ENCODE data around the gene IPO11.
"Not testable (repeated sequence)": the region's sequence is repeated elsewhere in the genome, so short reads cannot be mapped to it uniquely, and the experiment has no call there.

IPO11 gene

GRCh38 chr5:62653864-62654575 is 241.5 kb downstream of the IPO11 start:
- H3K4me3 ChIP-seq (ENCODE audit: low read length) = no peak overlapping the region

DNA sequence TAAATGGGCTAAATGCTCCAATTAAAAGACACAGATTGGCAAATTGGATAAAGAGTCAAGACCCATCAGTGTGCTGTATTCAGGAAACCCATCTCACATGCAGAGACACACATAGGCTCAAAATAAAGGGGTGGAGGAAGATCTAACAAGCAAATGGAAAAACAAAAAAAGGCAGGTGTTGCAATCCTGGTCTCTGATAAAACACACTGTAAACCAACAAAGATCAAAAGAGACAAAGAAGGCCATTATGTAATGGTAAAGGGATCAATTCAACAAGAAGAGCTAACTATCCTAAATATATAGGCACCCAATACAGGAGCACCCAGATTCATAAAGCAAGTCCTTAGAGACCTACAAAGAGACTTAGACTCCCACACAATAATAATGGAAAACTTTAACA is 245.2 kb downstream of the IPO11 start:
- H3K4me3 ChIP-seq (ENCODE audit: low read length) = not testable (repeated sequence)

More at GRCh38 chr5:62653864-62654575, 241.5 kb downstream of the IPO11 start:
- no peak for TF ChIP-seq ZNF274 (IDR thresholded peaks at IDR 0.05; ENCODE audit: low read depth, low read length)

DNA sequence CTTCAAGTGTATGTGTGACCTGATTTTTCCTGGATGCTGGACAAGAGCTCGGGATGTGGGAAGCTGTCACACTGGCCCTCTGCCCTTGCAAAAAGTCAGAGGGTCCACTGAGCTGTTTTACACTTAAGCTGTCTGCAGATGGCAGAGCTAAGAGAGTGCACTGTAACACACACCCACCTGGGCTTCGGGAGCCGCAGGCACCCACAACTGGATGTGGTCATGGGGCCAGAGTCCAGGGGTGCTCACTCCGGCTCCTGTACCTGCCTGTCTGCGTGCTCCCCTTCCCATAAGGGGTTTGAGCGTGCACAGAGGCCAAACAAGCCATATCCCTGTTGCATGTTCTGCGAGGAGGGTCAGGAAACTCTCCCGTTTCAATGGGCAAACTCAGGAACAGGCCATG is 248.6 kb downstream of the IPO11 start:
- H3K4me3 ChIP-seq (ENCODE audit: low read length) = no peak overlapping the region
- no peak for TF ChIP-seq ZNF274 (IDR thresholded peaks at IDR 0.05; ENCODE audit: low read depth, low read length)

GRCh38 chr5:62662521-62662920 is 250.0 kb downstream of the IPO11 start:
- no peak overlapping the region for H3K4me3 ChIP-seq (ENCODE audit: low read length)
- TF ChIP-seq ZNF274 (IDR thresholded peaks at IDR 0.05; ENCODE audit: low read depth, low read length) = no peak

DNA sequence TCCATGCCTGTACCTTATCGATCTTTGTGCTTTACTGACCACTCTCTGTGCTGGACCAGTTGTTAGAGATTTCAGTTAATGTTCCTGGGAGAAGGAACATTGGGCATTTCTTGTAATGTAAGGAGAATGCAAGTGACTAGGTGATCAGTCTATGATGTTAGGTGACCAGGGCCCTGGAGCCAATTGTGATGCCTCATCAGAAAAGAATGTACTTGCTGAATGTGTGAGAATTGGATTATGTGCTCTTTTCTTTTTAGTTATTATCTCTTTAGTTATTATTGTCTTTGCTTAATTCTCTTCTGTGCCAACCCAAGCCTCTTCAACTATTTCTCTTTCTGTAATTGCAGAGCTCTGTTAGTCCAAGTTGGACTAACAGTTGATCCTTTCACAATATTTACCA is 258.9 kb downstream of the IPO11 start:
- H3K4me3 ChIP-seq (ENCODE audit: low read length) = no peak overlapping the region

DNA sequence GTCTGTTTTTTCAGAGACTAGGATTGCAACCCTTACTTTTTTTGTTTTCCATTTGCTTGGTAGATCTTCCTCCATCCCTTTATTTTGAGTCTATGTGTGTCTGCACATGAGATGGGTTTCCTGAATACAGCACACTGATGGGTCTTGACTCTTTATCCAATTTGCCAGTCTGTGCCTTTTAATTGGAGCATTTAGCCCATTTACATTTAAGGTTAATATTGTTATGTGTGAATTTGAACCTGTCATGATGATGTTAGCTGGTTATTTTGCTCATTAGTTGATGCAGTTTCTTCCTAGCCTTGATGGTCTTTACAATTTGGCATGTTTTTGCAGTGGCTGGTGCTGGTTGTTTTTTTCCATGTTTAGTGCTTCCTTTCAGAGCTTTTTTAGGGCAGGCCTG is 264.0 kb downstream of the IPO11 start:
- not testable (repeated sequence) for H3K4me3 ChIP-seq (ENCODE audit: low read length)

More for the DNA sequence above, 258.9 kb downstream of the IPO11 start:
- TF ChIP-seq ZNF274 (IDR thresholded peaks at IDR 0.05; ENCODE audit: low read depth, low read length) = no peak

All from GM08714 (cell line).